GM23338 (cell line): ENCODE data around the gene ECD. TPM values are rescaled to one million over a fixed set of nuclear protein-coding genes. Genes with fewer than 3 reads are reported as not detected.
A peak's percentile ranks its signal among the peaks of the same experiment; 100 is the strongest.

Experiments
- ATAC-seq: fragments of 200-7000 bp; cut with Tn5 transposase; 3 replicates; pipeline ENCODE4 v1.9.1; 2020
- DNase-seq: peaks from one replicate; pipeline ENCODE4 v3.0.0-alpha.2; 2015; ENCODE audit warnings: low spot score
- H2AFZ ChIP-seq: fragments of 200-600 bp; sonication (generic); 2 replicates; pipeline ENCODE4 v1.8.0; 2016; ENCODE audit warnings: antibody characterized with exemption, mild to moderate bottlenecking, moderate library complexity
- H3F3A ChIP-seq: fragments of 200-600 bp; sonication (generic); replicated peaks from 2 replicates; pipeline ENCODE4 v1.8.0; 2017; ENCODE audit warnings: antibody characterized with exemption, mixed run types, low read depth
- H3K27ac ChIP-seq: fragments of 200-600 bp; sonication (generic); 2 replicates; pipeline ENCODE4 v1.6.1; 2016; ENCODE audit warnings: low read depth
- H3K27me3 ChIP-seq: fragments of 200-600 bp; sonication (generic); 2 replicates; pipeline ENCODE4 v1.8.0; 2016; ENCODE audit warnings: mild to moderate bottlenecking, mixed run types, moderate library complexity; ENCODE audit not compliant: insufficient read depth
- H3K36me3 ChIP-seq: fragments of 200-600 bp; sonication (generic); 2 replicates; pipeline ENCODE4 v1.8.0; 2016; ENCODE audit warnings: mild to moderate bottlenecking; ENCODE audit not compliant: insufficient read depth
- H3K4me1 ChIP-seq: fragments of 200-600 bp; sonication (generic); 2 replicates; pipeline ENCODE4 v1.8.0; 2016; ENCODE audit warnings: mild to moderate bottlenecking, moderate library complexity; ENCODE audit not compliant: insufficient read depth
- H3K4me2 ChIP-seq: fragments of 200-600 bp; sonication (generic); 2 replicates; pipeline ENCODE4 v1.7.1; 2017; ENCODE audit warnings: mixed run types
- H3K4me3 ChIP-seq: fragments of 200-600 bp; sonication (generic); 2 replicates; pipeline ENCODE4 v1.6.1; 2016; ENCODE audit warnings: mixed run types
- H3K79me2 ChIP-seq: fragments of 200-600 bp; sonication (generic); replicated peaks from 2 replicates; pipeline ENCODE4 v1.8.0; 2017; ENCODE audit warnings: mild to moderate bottlenecking; ENCODE audit not compliant: insufficient read depth
- H3K9me2 ChIP-seq: fragments of 200-600 bp; sonication (generic); 2 replicates; pipeline ENCODE4 v1.8.0; 2017; ENCODE audit not compliant: insufficient read depth
- H4K20me1 ChIP-seq: fragments of 200-600 bp; sonication (generic); replicated peaks from 2 replicates; pipeline ENCODE4 v1.8.0; 2017; ENCODE audit warnings: mild to moderate bottlenecking; ENCODE audit not compliant: insufficient read depth
- H3K27ac Mint-ChIP-seq: 2 replicates; pipeline ENCODE4 v1.8.0; 2020; ENCODE audit warnings: inconsistent platforms, mild to moderate bottlenecking, moderate library complexity, mixed read lengths
- H3K27me3 Mint-ChIP-seq: 3 replicates; pipeline ENCODE4 v1.8.0; 2022; ENCODE audit warnings: low read depth, mild to moderate bottlenecking, moderate library complexity, mixed read lengths, inconsistent platforms; ENCODE audit not compliant: insufficient read depth, poor library complexity
- H3K36me3 Mint-ChIP-seq: 3 replicates; pipeline ENCODE4 v1.8.0; 2021; ENCODE audit warnings: low read depth, mild to moderate bottlenecking, inconsistent platforms, moderate library complexity, mixed read lengths
- H3K4me1 Mint-ChIP-seq: 3 replicates; pipeline ENCODE4 v1.8.0; 2020; ENCODE audit warnings: mild to moderate bottlenecking, inconsistent platforms, mixed read lengths
- H3K4me3 Mint-ChIP-seq: 3 replicates; pipeline ENCODE4 v1.8.0; 2021; ENCODE audit warnings: moderate library complexity, mild to moderate bottlenecking, inconsistent platforms, mixed read lengths
- H3K9me3 Mint-ChIP-seq: 3 replicates; pipeline ENCODE4 v1.8.0; 2020; ENCODE audit warnings: moderate library complexity, mild to moderate bottlenecking, inconsistent platforms, mixed read lengths
- CREB1 ChIP-seq: fragments of 250-450 bp; sonication (Bioruptor Pico); IDR thresholded peaks from 2 replicates; pipeline ENCODE4 v1.5.0; 2020; ENCODE audit warnings: low read depth, mild to moderate bottlenecking, moderate library complexity
- CTCF ChIP-seq, 2 experiments: fragments of 200-600 bp in 1 of 2; sonication (generic) in 1 of 2; conservative IDR thresholded peaks; 2 replicates each; pipeline versions ENCODE4 v1.5.1 to v1.6.1; 2016 to 2017; ENCODE audit warnings: antibody characterized with exemption in 2 of 2, low read depth in 2 of 2, mild to moderate bottlenecking in 2 of 2, moderate library complexity in 1 of 2
- ETS1 ChIP-seq: IDR thresholded peaks from 2 replicates; pipeline ENCODE4 v1.6.1; 2016; ENCODE audit warnings: antibody characterized with exemption
- EZH2 ChIP-seq: fragments of 200-600 bp; sonication (generic); IDR thresholded peaks from one replicate; pipeline ENCODE4 v1.8.0; 2017; ENCODE audit warnings: antibody characterized with exemption, mild to moderate bottlenecking, low read depth; ENCODE audit not compliant: unreplicated experiment
- EZH2phosphoT487 ChIP-seq: fragments of 200-600 bp; sonication (generic); IDR thresholded peaks from one replicate; pipeline ENCODE4 v1.8.1; 2018; ENCODE audit warnings: antibody characterized with exemption; ENCODE audit not compliant: unreplicated experiment
- JUNB ChIP-seq: IDR thresholded peaks from one replicate; pipeline ENCODE4 v1.6.1; 2016; ENCODE audit warnings: antibody characterized with exemption; ENCODE audit not compliant: unreplicated experiment
- NANOG ChIP-seq: IDR thresholded peaks from 2 replicates; pipeline ENCODE4 v1.6.1; 2016; ENCODE audit warnings: antibody characterized with exemption, borderline replicate concordance
- POLR2AphosphoS5 ChIP-seq: IDR thresholded peaks from 2 replicates; pipeline ENCODE4 v1.6.1; 2016; ENCODE audit warnings: antibody characterized with exemption, low read depth
- REST ChIP-seq: IDR thresholded peaks from one replicate; pipeline ENCODE4 v1.6.1; 2018; ENCODE audit warnings: antibody characterized with exemption; ENCODE audit not compliant: unreplicated experiment
- STAT1 ChIP-seq: IDR thresholded peaks from one replicate; pipeline ENCODE4 v1.6.1; 2016; ENCODE audit warnings: antibody characterized with exemption; ENCODE audit not compliant: unreplicated experiment
- ZNF114 ChIP-seq: fragments of 250-450 bp; sonication (Bioruptor Pico); IDR thresholded peaks from 2 replicates; pipeline ENCODE4 v1.5.0; 2020; ENCODE audit warnings: mild to moderate bottlenecking, moderate library complexity
- ZNF331 ChIP-seq: fragments of 250-450 bp; sonication (Bioruptor Pico); IDR thresholded peaks from 2 replicates; pipeline ENCODE4 v1.5.0; 2020; ENCODE audit warnings: low read depth, mild to moderate bottlenecking, moderate library complexity
- polyA plus RNA-seq: library from polyadenylated mRNA; unstranded; fragments of >200 nt; fragmentation: Nextera tagmentation; extraction: Ambion mirVana; gene quantifications from 2 replicates; pipeline ENCODE4 v1.2.1, GENCODE V29; 2016
- total RNA-seq: library from RNA; depleted of rRNA; stranded (reverse); fragments of >200 nt; shearing (Covaris generic); gene quantifications from 2 replicates; pipeline ENCODE4 v1.2.3, GENCODE V29; 2014

ECD gene
- total and polyA plus RNA-seq, 2 experiments from 2014 or later = 37.8 to 56.6 TPM

- H3K9me3 Mint-ChIP-seq = no peaks in the 10 kb centered on the region
- DNase-seq = no peak
- no peak overlapping the region for H3K4me2 ChIP-seq
- H3K4me3 Mint-ChIP-seq = no peak overlapping the region
- no peaks in the 10 kb centered on the region for H3K36me3 Mint-ChIP-seq
- peaks cover 8% of the 10 kb centered on the region for H3K79me2 ChIP-seq
- H3F3A ChIP-seq = no peaks in the 10 kb centered on the region
- H4K20me1 ChIP-seq = no peaks in the 10 kb centered on the region
- H3K36me3 ChIP-seq = no peaks in the 10 kb centered on the region
- H3K27me3 Mint-ChIP-seq = peaks cover 4% of the 10 kb centered on the region
- H3K4me1 ChIP-seq = peaks cover 9% of the 10 kb centered on the region
- no peak for ATAC-seq
- H3K27me3 ChIP-seq = no peaks in the 10 kb centered on the region
- peaks cover 16% of the 10 kb centered on the region; the same call in 2 of the 3 replicates for H3K4me1 Mint-ChIP-seq
- no peak overlapping the region for H3K27ac Mint-ChIP-seq
- no peak overlapping the region for H3K27ac ChIP-seq
- H2AFZ ChIP-seq = no peak overlapping the region
- H3K4me3 ChIP-seq = no peak overlapping the region
- TF ChIP-seq ZNF331 (CRISPR knock-in tag) (no peak), CREB1 (CRISPR knock-in tag) (no peak), STAT1 (no peak)
- no peaks in the 10 kb centered on the region for H3K9me2 ChIP-seq
These were observed 68.7 kb downstream of the ECD start for GRCh38 chr10:73099141-73099540.

- Histone ChIP-seq H3K4me3 (peak overlapping the region; percentile 62), H3K27ac (no peak overlapping the region), H2AFZ (peak overlapping the region; percentile 28; the same call in 1 of the 2 replicates), H4K20me1 (no peaks in the 10 kb centered on the region), H3K79me2 (peaks cover 22% of the 10 kb centered on the region), H3K4me1 (peaks cover 12% of the 10 kb centered on the region), H3K27me3 (no peaks in the 10 kb centered on the region), H3K9me2 (no peaks in the 10 kb centered on the region), H3F3A (no peaks in the 10 kb centered on the region), H3K36me3 (no peaks in the 10 kb centered on the region), H3K4me2 (peak overlapping the region; percentile 76)
- Mint-ChIP-seq H3K27me3 (peaks cover 7% of the 10 kb centered on the region), H3K36me3 (no peaks in the 10 kb centered on the region), H3K4me3 (peak overlapping the region; percentile 88), H3K27ac (no peak overlapping the region), H3K9me3 (no peaks in the 10 kb centered on the region), H3K4me1 (peaks cover 19% of the 10 kb centered on the region; the same call in 2 of the 3 replicates)
- ATAC-seq (no peak), DNase-seq (no peak)
- TF ChIP-seq NANOG (no peak), ETS1 (no peak), ZNF331 (CRISPR knock-in tag) (no peak), ZNF114 (CRISPR knock-in tag) (no peak), STAT1 (no peak), POLR2AphosphoS5 (no peak), EZH2 (no peak), JUNB (no peak), CTCF (conservative IDR thresholded peaks at IDR 0.05; ENCODE audit: low read depth in 2 of 2) (no peak), REST (no peak), EZH2phosphoT487 (no peak), CREB1 (CRISPR knock-in tag) (no peak)
These were observed 70.5 kb downstream of the ECD start for GRCh38 chr10:73097305-73097670.
